Endothelial cell of umbilical vein (primary cell): ENCODE results near the gene SELENON. TPM values are rescaled to one million over a fixed set of nuclear protein-coding genes. Genes with fewer than 3 reads are reported as not detected.

ENCODE experiments used
- BruUV-seq: library from RNA; stranded (reverse); fragments of 400-500 nt; replicated peaks from 2 replicates; lab custom pipeline; 2021; lab: Mats Ljungman, UMichigan
- CTCF ChIA-PET: fragments of 300-600, 350-600 bp; sonication (Branson Sonifier 250); formaldehyde crosslinking; loops from one replicate; lab custom pipeline; 2021; ENCODE audit warnings: antibody characterized with exemption, inconsistent platforms; lab: Charles Lee
- POLR2A ChIA-PET: fragments of 300-600, 350-600 bp; sonication (Branson Sonifier 250); formaldehyde crosslinking; loops from one replicate; lab custom pipeline; 2021; ENCODE audit warnings: antibody characterized with exemption, inconsistent platforms; lab: Charles Lee
- DNase-seq: peaks from one replicate; pipeline ENCODE4 v3.0.0-alpha.2; 2011; ENCODE audit warnings: low read depth, low spot score
- FAIRE-seq: peaks from 2 replicates; lab custom pipeline; 2011; peaks lifted over from hg19 to GRCh38; lab: Jason Lieb, UNC
- H2AFZ ChIP-seq: 2 replicates; pipeline ENCODE4 v1.6.0; 2012; ENCODE audit warnings: low read depth, low read length, control low read depth, inconsistent platforms
- H3K27ac ChIP-seq: 2 replicates; pipeline ENCODE4 v1.5.1; 2011; ENCODE audit warnings: low read depth, mild to moderate bottlenecking, control low read depth, low read length, moderate library complexity; ENCODE audit not compliant: insufficient read depth
- H3K27me3 ChIP-seq, 2 experiments: 2 replicates each; pipeline versions ENCODE4 v1.6.0 to v1.6.1; 2011; ENCODE audit warnings: low read length in 2 of 2, mixed read lengths in 1 of 2; ENCODE audit not compliant: control insufficient read depth in 2 of 2, insufficient read depth in 2 of 2
- H3K36me3 ChIP-seq, 2 experiments: 2 replicates in 1 of 2; 3 replicates in 1 of 2; pipeline ENCODE4 v1.5.1; 2011; ENCODE audit warnings: low read length in 2 of 2, mild to moderate bottlenecking in 1 of 2, moderate library complexity in 1 of 2; ENCODE audit not compliant: control insufficient read depth in 2 of 2, insufficient read depth in 2 of 2; ENCODE audit errors: extremely low read depth in 1 of 2
- H3K4me1 ChIP-seq: 3 replicates; pipeline ENCODE4 v1.5.1; 2011; ENCODE audit warnings: mild to moderate bottlenecking, low read length; ENCODE audit not compliant: control insufficient read depth, insufficient read depth; ENCODE audit errors: extremely low read depth
- H3K4me2 ChIP-seq: 2 replicates; pipeline ENCODE4 v1.6.1; 2011; ENCODE audit warnings: low read length, control low read depth, mixed read lengths; ENCODE audit not compliant: insufficient read depth
- H3K4me3 ChIP-seq, 3 experiments: fragments of 200-600 bp in 1 of 3; sonication (generic), shearing (Covaris generic) in 1 of 3; replicated peaks in 1 of 3; 2 replicates each; pipeline ENCODE4 v1.5.1; 2011 to 2016; ENCODE audit warnings: control low read depth in 3 of 3, low read length in 3 of 3, mild to moderate bottlenecking in 2 of 3, inconsistent platforms in 1 of 3, low read depth in 1 of 3, moderate library complexity in 1 of 3; ENCODE audit not compliant: insufficient read depth in 1 of 3
- H3K79me2 ChIP-seq: 2 replicates; pipeline ENCODE4 v1.6.0; 2012; ENCODE audit warnings: low read length, inconsistent platforms; ENCODE audit not compliant: control insufficient read depth, insufficient read depth
- H3K9ac ChIP-seq: replicated peaks from 2 replicates; pipeline ENCODE3; 2011; ENCODE audit warnings: low read length, control low read depth; ENCODE audit not compliant: insufficient read depth; ENCODE audit errors: extremely low read depth
- H3K9me1 ChIP-seq: replicated peaks from 3 replicates; pipeline ENCODE4 v1.6.0; 2011; ENCODE audit warnings: mild to moderate bottlenecking, low read length; ENCODE audit not compliant: control insufficient read depth, insufficient read depth; ENCODE audit errors: extremely low read depth
- H3K9me3 ChIP-seq: replicated peaks from 2 replicates; pipeline ENCODE4 v1.5.1; 2012; ENCODE audit warnings: low read length, inconsistent platforms; ENCODE audit not compliant: control insufficient read depth, insufficient read depth
- H4K20me1 ChIP-seq: replicated peaks from 2 replicates; pipeline ENCODE3; 2011; ENCODE audit warnings: mild to moderate bottlenecking, low read length; ENCODE audit not compliant: control insufficient read depth, insufficient read depth; ENCODE audit errors: extremely low read depth
- EZH2 ChIP-seq: IDR thresholded peaks from 2 replicates; pipeline ENCODE4 v1.6.1; 2012; ENCODE audit warnings: borderline replicate concordance, low read depth, mild to moderate bottlenecking, moderate library complexity, low read length, inconsistent platforms; ENCODE audit not compliant: severe bottlenecking
- FOS ChIP-seq: IDR thresholded peaks from 2 replicates; pipeline ENCODE4 v1.6.1; 2011; ENCODE audit warnings: mild to moderate bottlenecking, low read length, moderate library complexity, borderline replicate concordance; ENCODE audit not compliant: insufficient read depth
- GATA2 ChIP-seq: IDR thresholded peaks from 2 replicates; pipeline ENCODE4 v1.7.0; 2011; ENCODE audit warnings: low read depth, mild to moderate bottlenecking, moderate library complexity, mixed read lengths, low read length; ENCODE audit not compliant: insufficient read length, insufficient read depth
- JUN ChIP-seq: IDR thresholded peaks from 2 replicates; pipeline ENCODE4 v1.6.1; 2011; ENCODE audit warnings: borderline replicate concordance, low read depth; ENCODE audit not compliant: insufficient read length, insufficient read depth
- MYC ChIP-seq: IDR thresholded peaks from one replicate; pipeline ENCODE4 v1.6.1; 2011; ENCODE audit warnings: mild to moderate bottlenecking, low read depth, low read length
- POLR2A ChIP-seq: IDR thresholded peaks from 2 replicates; pipeline ENCODE4 v1.6.1; 2012; ENCODE audit warnings: low read depth, mild to moderate bottlenecking, control low read depth, low read length
- POLR2AphosphoS5 ChIP-seq: IDR thresholded peaks from 2 replicates; pipeline ENCODE4 v1.6.1; 2012; ENCODE audit warnings: low read depth, mild to moderate bottlenecking, control low read depth, low read length, moderate library complexity; ENCODE audit not compliant: insufficient read depth
- dilution Hi-C: fragments of 300-500 bp; cut with MboI; formaldehyde crosslinking; loops from one replicate; pipeline ENCODE4 v1.15.0; 2019; ENCODE audit warnings: low sequenced_read_pairs; ENCODE audit not compliant: extremely low pct_ligation_motif_present
- intact Hi-C: fragments of 100-400 bp; cut with micrococcal nuclease; formaldehyde crosslinking; loops from one replicate; pipeline ENCODE4 v1.10.0; 2022
- polyA plus RNA-seq, 4 experiments: library from polyadenylated mRNA; depleted of rRNA in 3 of 4; stranded (reverse) in 3 of 4; unstranded in 1 of 4; fragments of >200 nt; gene quantifications; 2 replicates each; pipeline versions ENCODE4 v1.2.1 to v1.2.3, GENCODE V29; 2011 to 2012; ENCODE audit warnings: missing spikeins in 1 of 4
- total RNA-seq: library from RNA; stranded (reverse); gene quantifications from 2 replicates; pipeline ENCODE4 v1.2.3, GENCODE V29; 2021
- TF ChIP-seq, protein P1 (sequence below): IDR thresholded peaks from 2 replicates; pipeline ENCODE4 v1.6.1; 2011; ENCODE audit not compliant: insufficient read depth, insufficient read length
- TF ChIP-seq, protein P2 (sequence below), 2 donors: IDR thresholded peaks; 1 replicate in 1 of 2; 2 replicates in 1 of 2; pipeline ENCODE4 v1.5.1; 2011; ENCODE audit warnings: low read length in 2 of 2, mild to moderate bottlenecking in 2 of 2, moderate library complexity in 2 of 2, control low read depth in 1 of 2, inconsistent platforms in 1 of 2, low read depth in 1 of 2; ENCODE audit not compliant: insufficient read depth in 1 of 2; ENCODE audit errors: extremely low read depth in 1 of 2

The SELENON gene
- total and polyA plus RNA-seq, 2 donors (not counting 3 experiments of a cell fraction or from before 2014, with no cell fraction given): 117 to 182 TPM

DNA sequence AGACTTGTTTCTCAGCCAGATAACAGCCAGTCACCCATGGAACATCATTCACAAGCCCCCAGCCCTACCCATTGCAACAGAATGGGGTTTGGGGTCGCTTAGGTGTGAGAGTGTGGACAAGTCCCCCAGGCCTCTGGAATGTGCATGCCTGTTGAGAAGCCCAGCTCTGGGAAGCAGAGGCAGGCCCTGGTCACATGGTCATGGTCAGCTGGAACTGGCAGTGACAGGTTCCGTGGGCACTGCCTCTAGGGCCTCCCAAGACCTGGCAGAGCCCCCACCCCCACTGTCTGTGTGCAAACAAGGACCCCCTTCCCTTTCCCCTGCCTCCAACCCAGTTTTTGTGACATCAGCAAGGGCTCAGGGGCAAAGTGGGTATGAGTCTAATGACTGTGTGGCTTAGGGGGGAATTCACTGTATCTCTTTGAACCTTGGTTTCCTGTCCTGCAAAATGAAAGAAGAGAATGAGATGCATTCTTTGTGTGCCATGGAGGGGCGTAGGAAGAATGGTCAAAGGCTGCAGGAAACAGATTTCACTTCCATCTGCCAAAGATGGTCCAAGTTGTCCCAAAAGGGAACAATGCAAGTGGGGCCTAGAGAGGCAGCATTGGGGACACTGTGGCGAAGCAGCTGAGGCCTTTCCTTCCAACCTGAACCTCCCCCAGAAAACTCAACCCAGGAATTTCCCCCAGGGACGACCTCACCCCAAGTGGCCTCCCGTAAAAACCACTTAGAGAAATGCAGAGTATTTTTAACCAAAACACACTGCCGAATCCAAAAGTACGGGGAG, 34.7 kb upstream of the SELENON start:
- Histone ChIP-seq H3K4me1 (no peaks in the 10 kb centered on the region), H3K36me3 (no peaks in the 10 kb centered on the region), H2AFZ (peak overlapping the region; percentile 38), H3K9me3 (no peaks in the 10 kb centered on the region), H3K9ac (no peak overlapping the region), H3K27ac (no peak overlapping the region), H3K27me3 (no peaks in the 10 kb centered on the region), H4K20me1 (no peaks in the 10 kb centered on the region), H3K4me2 (no peak overlapping the region), H3K9me1 (no peaks in the 10 kb centered on the region), H3K79me2 (no peaks in the 10 kb centered on the region), H3K4me3 (no peak overlapping the region)
- TF ChIP-seq GATA2 (no peak), EZH2 (no peak), JUN (no peak), MYC (no peak), POLR2A (no peak), FOS (no peak), POLR2AphosphoS5 (no peak)
- TF ChIP-seq, protein P1, sequence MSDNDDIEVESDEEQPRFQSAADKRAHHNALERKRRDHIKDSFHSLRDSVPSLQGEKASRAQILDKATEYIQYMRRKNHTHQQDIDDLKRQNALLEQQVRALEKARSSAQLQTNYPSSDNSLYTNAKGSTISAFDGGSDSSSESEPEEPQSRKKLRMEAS: no peak
- TF ChIP-seq, protein P2, sequence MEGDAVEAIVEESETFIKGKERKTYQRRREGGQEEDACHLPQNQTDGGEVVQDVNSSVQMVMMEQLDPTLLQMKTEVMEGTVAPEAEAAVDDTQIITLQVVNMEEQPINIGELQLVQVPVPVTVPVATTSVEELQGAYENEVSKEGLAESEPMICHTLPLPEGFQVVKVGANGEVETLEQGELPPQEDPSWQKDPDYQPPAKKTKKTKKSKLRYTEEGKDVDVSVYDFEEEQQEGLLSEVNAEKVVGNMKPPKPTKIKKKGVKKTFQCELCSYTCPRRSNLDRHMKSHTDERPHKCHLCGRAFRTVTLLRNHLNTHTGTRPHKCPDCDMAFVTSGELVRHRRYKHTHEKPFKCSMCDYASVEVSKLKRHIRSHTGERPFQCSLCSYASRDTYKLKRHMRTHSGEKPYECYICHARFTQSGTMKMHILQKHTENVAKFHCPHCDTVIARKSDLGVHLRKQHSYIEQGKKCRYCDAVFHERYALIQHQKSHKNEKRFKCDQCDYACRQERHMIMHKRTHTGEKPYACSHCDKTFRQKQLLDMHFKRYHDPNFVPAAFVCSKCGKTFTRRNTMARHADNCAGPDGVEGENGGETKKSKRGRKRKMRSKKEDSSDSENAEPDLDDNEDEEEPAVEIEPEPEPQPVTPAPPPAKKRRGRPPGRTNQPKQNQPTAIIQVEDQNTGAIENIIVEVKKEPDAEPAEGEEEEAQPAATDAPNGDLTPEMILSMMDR (IDR thresholded peaks at IDR 0.05; ENCODE audit: extremely low read depth in 1 of 2, insufficient read depth in 1 of 2, low read depth in 1 of 2, low read length in 2 of 2): no peak
- POLR2A ChIA-PET: no interaction called here
- dilution Hi-C loops: no loop called here
- CTCF ChIA-PET: interaction anchor here (1.2 to 1.3 kb wide), 2 partner anchors 9 to 157 kb away, joined by 4 read pairs; no protein-coding TSS in a partner anchor
- intact Hi-C loops: no loop called here
- FAIRE-seq (no peak), DNase-seq (peak; percentile 14)
- no TSS peak for BruUV-seq
